Effector CD4-positive, alpha-beta T cell (primary cell): ENCODE results near the gene METTL9.
"Not testable (repeated sequence)": the region's sequence is repeated elsewhere in the genome, so short reads cannot be mapped to it uniquely, and the experiment has no call there.

Experiments used
- DNase-seq: peaks from one replicate; pipeline ENCODE4 v3.0.0-alpha.2; 2020

Gene METTL9

DNA sequence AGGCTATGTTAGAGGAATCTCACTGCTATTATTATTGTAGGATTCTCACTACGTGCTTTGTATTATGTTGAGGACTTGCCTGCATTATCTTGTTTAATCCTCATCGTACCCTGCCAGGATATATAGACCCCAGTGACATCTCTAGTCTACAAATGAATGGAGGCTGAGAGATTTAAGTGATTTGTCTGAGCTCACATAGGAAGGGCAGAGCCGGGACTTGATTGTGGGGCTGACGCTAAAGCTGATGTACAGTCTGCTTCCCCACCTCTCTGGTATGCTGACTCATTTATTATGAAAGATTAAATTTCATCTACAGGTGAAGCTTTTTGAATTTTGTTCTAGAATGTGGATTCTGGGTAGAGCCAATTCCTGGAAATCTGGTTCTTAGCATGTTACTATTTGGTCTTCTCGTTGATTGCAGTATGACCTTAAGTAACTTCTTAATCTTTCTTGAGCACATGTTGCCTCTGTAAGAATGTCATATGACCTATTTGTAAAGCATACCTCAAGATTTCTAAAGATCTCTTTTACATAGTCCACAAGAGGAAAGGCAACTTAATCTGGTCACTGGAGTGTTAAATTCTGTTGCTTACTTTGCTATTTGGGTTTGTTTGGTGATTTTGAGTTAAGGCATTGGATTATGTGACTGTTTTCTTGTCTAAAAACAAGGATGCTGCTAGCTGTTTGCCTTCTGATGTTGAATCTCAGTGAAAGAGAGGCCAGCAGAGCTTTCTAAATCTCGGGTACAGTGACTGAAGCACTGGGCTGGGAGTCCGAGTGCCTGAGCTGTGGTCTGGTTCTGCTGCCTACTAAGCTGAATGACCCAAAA lies 12.4 kb downstream of the METTL9 start:
- DNase-seq, result no peak

DNA sequence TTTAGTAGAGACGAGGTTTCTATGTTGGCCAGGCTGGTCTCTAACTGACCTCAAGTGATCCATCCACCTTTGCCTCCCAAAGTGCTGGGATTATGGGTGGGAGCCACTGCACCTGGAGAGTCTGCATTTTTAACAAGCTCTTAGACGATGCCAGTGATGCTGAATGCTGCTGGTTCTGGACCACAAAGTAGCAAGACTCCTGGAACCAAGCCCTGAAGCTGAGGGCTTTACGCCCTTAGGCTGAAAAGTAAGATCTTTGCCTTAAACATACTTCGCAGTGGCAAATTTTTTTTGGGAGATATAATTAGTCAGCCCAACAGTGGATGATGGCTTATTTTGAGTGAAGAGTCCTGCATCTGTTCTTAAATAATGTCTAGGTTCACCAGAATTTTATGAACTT lies 14.0 kb downstream of the METTL9 start:
- DNase-seq, result no peak

DNA sequence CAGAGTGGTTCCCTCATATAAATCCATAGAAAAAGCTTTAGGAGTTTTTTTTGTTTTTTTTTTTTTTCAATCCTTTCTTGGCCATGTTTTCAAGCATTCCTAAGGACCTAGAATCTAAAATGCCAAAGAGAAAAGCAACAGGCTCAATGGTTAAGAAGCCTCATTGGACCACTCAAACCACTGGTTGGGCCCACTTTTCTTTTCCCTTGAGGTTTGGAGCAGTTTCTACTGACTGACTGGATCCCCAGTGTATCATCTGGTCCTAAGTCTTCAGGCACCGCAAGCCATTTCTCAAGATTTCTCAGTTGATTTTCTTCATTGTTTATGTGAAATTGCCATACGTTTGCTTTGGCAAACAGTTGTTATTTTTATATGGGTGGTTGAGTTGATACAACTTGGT lies 14.4 kb downstream of the METTL9 start:
- DNase-seq, result no peak

DNA sequence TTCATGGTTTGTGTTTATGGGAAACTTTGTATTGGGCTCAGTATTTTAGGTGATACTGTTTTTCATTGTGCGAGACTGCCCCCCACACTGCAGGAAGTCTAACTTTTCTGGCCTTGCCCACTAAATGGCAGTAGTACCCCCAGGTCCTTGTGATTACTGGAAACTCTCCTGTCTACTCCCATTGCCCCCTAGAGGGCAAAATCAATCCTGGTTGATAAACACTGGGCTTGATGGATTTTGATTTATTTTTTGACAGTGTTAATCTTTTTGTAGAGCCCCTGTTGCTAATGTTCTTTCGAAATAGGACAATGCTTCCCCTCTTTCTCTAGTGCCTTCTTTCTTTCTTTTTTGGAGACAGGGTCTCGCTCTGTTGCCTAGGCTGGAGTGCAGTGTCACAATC lies 15.5 kb downstream of the METTL9 start:
- no peak for DNase-seq

- DNase-seq, result no peak
These were observed 18.2 kb downstream of the METTL9 start for GRCh38 chr16:21617607-21618006.

DNA sequence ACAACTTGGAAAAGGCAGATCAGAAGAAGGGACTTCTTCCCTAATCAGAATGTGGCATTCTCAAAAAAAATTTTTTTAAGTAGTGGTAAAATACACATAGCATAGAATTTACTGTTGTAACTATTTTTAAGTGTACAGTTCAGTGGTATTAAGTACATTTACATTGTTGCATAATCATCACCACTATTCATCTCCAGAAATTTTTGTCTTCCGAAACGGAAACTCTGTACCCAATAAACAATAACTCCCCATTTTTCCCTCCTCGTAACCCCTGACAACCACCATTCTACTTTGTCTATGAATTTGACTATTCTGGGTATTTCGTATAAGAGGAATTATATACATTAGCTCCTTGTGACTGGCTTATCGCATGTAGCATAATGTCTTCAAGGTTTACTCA lies 18.9 kb downstream of the METTL9 start:
- DNase-seq, result no peak

- DNase-seq, result no peak
These were observed 20.5 kb downstream of the METTL9 start for GRCh38 chr16:21619765-21620425.

- no peak for DNase-seq
These were observed 21.2 kb downstream of the METTL9 start for GRCh38 chr16:21620592-21620991.

GRCh38 chr16:21622545-21622944 lies 23.2 kb downstream of the METTL9 start:
- no peak for DNase-seq

DNA sequence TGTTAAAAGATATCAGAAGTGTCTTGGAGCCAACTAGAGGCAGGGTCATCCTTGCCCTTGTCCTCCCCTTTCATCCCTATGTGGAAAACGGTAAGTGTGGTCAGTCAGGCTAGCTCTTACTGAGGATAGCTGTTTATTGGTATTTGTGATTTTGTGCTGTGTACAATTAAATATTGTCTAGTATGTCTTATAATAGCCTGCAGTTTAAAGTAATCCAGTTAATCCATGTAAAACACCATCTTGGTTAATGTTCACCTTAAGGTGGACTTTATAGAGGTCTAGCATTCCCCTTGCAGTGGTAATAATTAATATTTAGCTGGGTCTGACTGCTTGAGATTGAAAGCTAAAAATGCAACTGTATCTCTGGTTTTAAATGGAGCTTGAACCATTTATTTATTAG lies 25.6 kb downstream of the METTL9 start:
- no peak for DNase-seq

GRCh38 chr16:21626659-21627277 lies 27.4 kb downstream of the METTL9 start:
- no peak for DNase-seq

DNA sequence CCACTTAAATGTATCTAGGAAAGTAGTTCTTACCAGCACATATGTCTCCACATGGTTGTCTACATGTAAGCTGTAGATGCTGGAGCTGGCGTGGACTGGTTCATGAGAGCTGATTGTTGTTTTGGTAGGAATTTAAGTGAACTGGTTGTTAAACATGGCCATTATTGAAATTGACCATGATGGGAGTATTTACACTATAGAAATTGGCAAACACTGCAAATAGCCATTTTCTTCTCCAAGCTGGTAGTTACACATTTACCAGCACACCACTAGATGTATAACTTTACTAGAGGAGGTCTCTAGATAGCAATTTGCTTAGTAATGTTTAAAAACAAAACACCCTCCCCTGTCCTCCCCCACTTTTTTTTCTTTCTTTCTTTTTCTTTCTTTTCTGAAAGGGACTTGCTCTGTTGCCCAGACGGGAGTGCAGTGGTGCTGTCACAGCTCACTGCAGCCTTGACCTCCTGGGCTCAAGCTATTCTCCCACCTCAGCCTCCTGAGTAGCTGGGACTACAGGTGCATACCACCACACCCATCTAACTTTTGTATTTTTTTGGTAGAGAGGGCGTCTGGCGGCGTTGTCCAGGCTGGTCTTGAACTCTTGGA lies 28.8 kb downstream of the METTL9 start:
- DNase-seq, result no peak

DNA sequence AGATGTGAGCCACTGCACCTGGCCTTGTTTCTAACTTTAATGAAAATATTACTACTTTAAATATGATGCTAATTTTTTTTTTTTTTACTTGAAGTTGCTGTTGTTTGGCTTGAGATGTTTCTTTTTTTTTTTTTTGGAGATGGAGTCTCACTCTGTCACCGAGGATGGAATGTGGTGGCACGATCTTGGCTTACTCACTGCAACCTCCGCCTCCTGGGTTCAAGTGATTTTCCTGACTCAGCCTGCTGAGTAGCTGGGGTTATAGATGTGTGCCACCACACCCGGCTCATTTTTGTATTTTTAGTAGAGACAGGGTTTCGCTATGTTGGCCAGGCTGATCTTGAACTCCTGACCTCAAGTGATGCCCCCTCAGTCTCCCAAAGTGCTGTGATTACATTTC lies 29.4 kb downstream of the METTL9 start:
- no peak for DNase-seq

GRCh38 chr16:21629616-21630539 lies 30.5 kb downstream of the METTL9 start:
- DNase-seq, result not testable (repeated sequence)

GRCh38 chr16:21630866-21631265 lies 31.5 kb downstream of the METTL9 start:
- DNase-seq, result not testable (repeated sequence)

- DNase-seq, result not testable (repeated sequence)
These were observed 32.0 kb downstream of the METTL9 start for GRCh38 chr16:21631376-21631775.

GRCh38 chr16:21631951-21632575 lies 32.7 kb downstream of the METTL9 start:
- DNase-seq, result not testable (repeated sequence)

DNA sequence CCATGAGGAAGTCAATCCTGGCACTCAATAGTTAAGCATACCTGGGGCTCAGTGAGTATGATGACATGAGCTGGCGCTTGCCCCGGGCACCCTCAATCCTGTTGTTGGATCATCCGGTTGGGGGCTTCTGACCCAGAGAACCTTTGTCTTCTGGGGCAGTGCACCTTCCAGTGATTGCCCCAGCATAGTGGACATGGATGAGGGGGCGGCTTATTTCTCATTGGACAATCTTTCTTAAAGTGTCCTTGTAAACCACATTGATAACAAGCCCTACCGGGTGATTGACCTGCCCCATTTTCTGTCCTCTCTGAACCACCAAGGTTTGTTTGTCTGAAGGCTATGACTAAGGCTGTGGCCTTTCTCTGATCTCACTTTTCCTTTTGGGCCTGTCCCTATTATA lies 34.8 kb downstream of the METTL9 start:
- DNase-seq, result no peak

GRCh38 chr16:21635694-21636093 lies 36.3 kb downstream of the METTL9 start:
- not testable (repeated sequence) for DNase-seq

- DNase-seq, result no peak
These were observed 37.9 kb downstream of the METTL9 start for GRCh38 chr16:21637032-21637968.

GRCh38 chr16:21638573-21638975 lies 39.2 kb downstream of the METTL9 start:
- no peak for DNase-seq
